ENCODE measurements around the gene STK38. TPM values are rescaled to one million over a fixed set of nuclear protein-coding genes. Genes with fewer than 3 reads are reported as not detected.

The STK38 gene
- total and polyA plus RNA-seq, 8 donors, result 4.7 to 18.4 (median 8.6) TPM

- intact Hi-C loops (cut with DNase I), result no loop called here
- FAIRE-seq, result no peak
- WGBS, 2 donors, result 73 to 79% methylated on average over 6 of the region's 6 CpGs
Measured at GRCh38 chr6:36501686-36502085, 45.6 kb downstream of the STK38 start.

GRCh38 chr6:36499918-36500317, 47.4 kb downstream of the STK38 start:
- ATAC-seq (no peak), FAIRE-seq (no peak), DNase-seq (no peak)
- intact Hi-C loops (cut with DNase I), result no loop called here
- Histone ChIP-seq H3K36me3 (peaks cover 0 to 31% (median 0%) of the 10 kb centered on the region in 3 donors), H3K4me3 (no peak overlapping the region), H3K4me1 (no peaks in the 10 kb centered on the region), H3K27me3 (no peaks in the 10 kb centered on the region), H3K9me3 (no peaks in the 10 kb centered on the region), H3K27ac (no peak overlapping the region)
- 84 to 85% methylated on average over 4 of the region's 4 CpGs for WGBS, 2 donors
- TF ChIP-seq CTCF (IDR thresholded peaks at IDR 0.05), result no peak

More at GRCh38 chr6:36501686-36502085, 45.6 kb downstream of the STK38 start:
- Histone ChIP-seq H3K9me3 (no peaks in the 10 kb centered on the region), H3K4me3 (no peak overlapping the region), H3K4me1 (no peaks in the 10 kb centered on the region), H3K27me3 (no peaks in the 10 kb centered on the region), H3K36me3 (peaks cover 0 to 15% (median 0%) of the 10 kb centered on the region in 3 donors), H3K27ac (no peak overlapping the region)
- DNase-seq, result no peak
- no peak for ATAC-seq
- no peak for TF ChIP-seq CTCF (IDR thresholded peaks at IDR 0.05)

GRCh38 chr6:36495086-36495485, 52.2 kb downstream of the STK38 start:
- 94 to 95% methylated on average over 5 of the region's 5 CpGs for WGBS, 2 donors
- intact Hi-C loops (cut with DNase I), result no loop called here

GRCh38 chr6:36493859-36494258, 53.4 kb downstream of the STK38 start:
- Histone ChIP-seq H3K27me3 (no peaks in the 10 kb centered on the region), H3K36me3 (peaks cover 0 to 36% (median 0%) of the 10 kb centered on the region in 3 donors), H3K9me3 (no peaks in the 10 kb centered on the region), H3K4me1 (no peaks in the 10 kb centered on the region), H3K27ac (no peak overlapping the region), H3K4me3 (no peak overlapping the region)
- intact Hi-C loops (cut with DNase I), result no loop called here
- DNase-seq (no peak), ATAC-seq (peak in 1 of 4 donors; percentile 63), FAIRE-seq (no peak)
- no peak for TF ChIP-seq CTCF (IDR thresholded peaks at IDR 0.05)
- WGBS, 2 donors, result 71 to 76% methylated on average over 2 of the region's 2 CpGs

More at GRCh38 chr6:36495086-36495485, 52.2 kb downstream of the STK38 start:
- Histone ChIP-seq H3K4me3 (no peak overlapping the region), H3K27ac (no peak overlapping the region), H3K9me3 (no peaks in the 10 kb centered on the region), H3K36me3 (peaks cover 0 to 34% (median 0%) of the 10 kb centered on the region in 3 donors), H3K4me1 (no peaks in the 10 kb centered on the region), H3K27me3 (no peaks in the 10 kb centered on the region)
- DNase-seq (no peak), FAIRE-seq (no peak), ATAC-seq (no peak)
- no peak for TF ChIP-seq CTCF (IDR thresholded peaks at IDR 0.05)

- no peak for ATAC-seq
- Histone ChIP-seq H3K27me3 (no peaks in the 10 kb centered on the region), H3K27ac (no peak overlapping the region), H3K4me3 (no peak overlapping the region), H3K4me1 (no peaks in the 10 kb centered on the region), H3K36me3 (peaks cover 0 to 38% (median 0%) of the 10 kb centered on the region in 3 donors), H3K9me3 (no peaks in the 10 kb centered on the region)
- intact Hi-C loops (cut with DNase I), result no loop called here
- no peak for DNase-seq
- TF ChIP-seq CTCF (IDR thresholded peaks at IDR 0.05), result no peak
- 77 to 85% methylated on average over 6 of the region's 6 CpGs for WGBS, 2 donors
- FAIRE-seq, result no peak
Measured at GRCh38 chr6:36493319-36493718, 54.0 kb downstream of the STK38 start.
